ENCODE data around the gene SLC12A4. TPM values are rescaled to one million over a fixed set of nuclear protein-coding genes. Genes with fewer than 3 reads are reported as not detected.
"Not testable (repeated sequence)": the region's sequence is repeated elsewhere in the genome, so short reads cannot be mapped to it uniquely, and the experiment has no call there.

Gene SLC12A4
- total RNA-seq, 1 experiment from 2014 or later: 107 TPM

DNA sequence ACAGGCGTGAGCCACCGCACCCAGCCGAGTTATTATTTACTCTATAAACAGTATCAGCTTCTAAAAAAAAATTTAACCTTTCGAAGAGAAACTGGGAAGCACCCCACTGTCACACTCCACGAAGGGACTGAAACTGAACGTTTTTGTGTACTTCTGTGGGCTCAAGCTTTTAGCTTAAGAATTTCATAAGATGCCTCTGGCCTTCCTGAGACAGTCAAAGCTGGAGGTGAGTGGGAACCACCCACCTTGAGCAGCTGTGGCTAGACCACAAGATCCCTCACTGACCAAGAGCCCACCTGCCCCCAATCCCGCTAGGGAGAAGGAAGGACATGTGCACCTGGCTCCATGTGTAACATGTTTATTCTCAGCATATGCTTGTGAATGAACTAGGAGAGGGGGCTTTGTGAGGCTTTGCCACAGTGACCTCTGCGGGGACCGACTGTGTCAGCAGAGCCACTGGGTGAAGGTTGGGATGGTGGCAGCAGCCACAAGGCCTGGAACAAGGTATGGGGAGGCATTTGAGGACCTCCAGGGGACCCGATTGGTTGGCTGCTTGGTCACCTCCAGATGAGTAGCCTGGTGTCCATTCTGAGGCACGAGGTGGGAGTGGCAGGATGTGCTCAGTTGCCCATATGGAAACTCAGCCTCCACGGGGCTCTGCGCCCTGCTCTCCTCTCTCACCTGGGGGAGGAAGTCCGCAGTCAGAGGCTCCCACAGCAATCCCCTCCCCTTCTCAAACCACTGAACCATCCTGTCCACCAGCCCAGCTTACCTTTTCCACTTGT is 7.1 kb upstream of the SLC12A4 start:
- H3K9me3 ChIP-seq: no peaks in the 10 kb centered on the region
- DNase-seq: no peak
- H3K4me1 ChIP-seq: no peaks in the 10 kb centered on the region
- no peak overlapping the region for H3K4me3 Mint-ChIP-seq (ENCODE audit: unreplicated experiment)
- no peaks in the 10 kb centered on the region for H3K27me3 ChIP-seq (replicated peaks; ENCODE audit: control insufficient read depth, insufficient read depth, low read length)
- intact Hi-C loops (cut with micrococcal nuclease; ENCODE audit: unreplicated experiment): no loop called here
- H3K4me3 ChIP-seq (ENCODE audit: low read depth, low read length): no peak overlapping the region
- no TSS peak for BruUV-seq (replicated peaks)
- H3K27me3 Mint-ChIP-seq (ENCODE audit: insufficient read depth, unreplicated experiment): no peaks in the 10 kb centered on the region
- ChIA-PET CTCF (no interaction called here), POLR2A (no interaction called here)
- TF ChIP-seq, protein P1, sequence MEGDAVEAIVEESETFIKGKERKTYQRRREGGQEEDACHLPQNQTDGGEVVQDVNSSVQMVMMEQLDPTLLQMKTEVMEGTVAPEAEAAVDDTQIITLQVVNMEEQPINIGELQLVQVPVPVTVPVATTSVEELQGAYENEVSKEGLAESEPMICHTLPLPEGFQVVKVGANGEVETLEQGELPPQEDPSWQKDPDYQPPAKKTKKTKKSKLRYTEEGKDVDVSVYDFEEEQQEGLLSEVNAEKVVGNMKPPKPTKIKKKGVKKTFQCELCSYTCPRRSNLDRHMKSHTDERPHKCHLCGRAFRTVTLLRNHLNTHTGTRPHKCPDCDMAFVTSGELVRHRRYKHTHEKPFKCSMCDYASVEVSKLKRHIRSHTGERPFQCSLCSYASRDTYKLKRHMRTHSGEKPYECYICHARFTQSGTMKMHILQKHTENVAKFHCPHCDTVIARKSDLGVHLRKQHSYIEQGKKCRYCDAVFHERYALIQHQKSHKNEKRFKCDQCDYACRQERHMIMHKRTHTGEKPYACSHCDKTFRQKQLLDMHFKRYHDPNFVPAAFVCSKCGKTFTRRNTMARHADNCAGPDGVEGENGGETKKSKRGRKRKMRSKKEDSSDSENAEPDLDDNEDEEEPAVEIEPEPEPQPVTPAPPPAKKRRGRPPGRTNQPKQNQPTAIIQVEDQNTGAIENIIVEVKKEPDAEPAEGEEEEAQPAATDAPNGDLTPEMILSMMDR (IDR thresholded peaks at IDR 0.05; ENCODE audit: insufficient read depth in 1 of 2, low read depth in 1 of 2, low read length in 1 of 2, severe bottlenecking in 1 of 2, unreplicated experiment in 1 of 2): no peak
- H3K36me3 ChIP-seq (ENCODE audit: control insufficient read depth, insufficient read depth, low read length): no peaks in the 10 kb centered on the region
- no peaks in the 10 kb centered on the region for H3K4me1 Mint-ChIP-seq (ENCODE audit: low read depth, unreplicated experiment)
- no peaks in the 10 kb centered on the region for H3K9me3 Mint-ChIP-seq (ENCODE audit: unreplicated experiment)
- no peaks in the 10 kb centered on the region for H3K36me3 Mint-ChIP-seq (ENCODE audit: insufficient read depth, unreplicated experiment)
- no peak overlapping the region for H3K27ac Mint-ChIP-seq (ENCODE audit: unreplicated experiment)

DNA sequence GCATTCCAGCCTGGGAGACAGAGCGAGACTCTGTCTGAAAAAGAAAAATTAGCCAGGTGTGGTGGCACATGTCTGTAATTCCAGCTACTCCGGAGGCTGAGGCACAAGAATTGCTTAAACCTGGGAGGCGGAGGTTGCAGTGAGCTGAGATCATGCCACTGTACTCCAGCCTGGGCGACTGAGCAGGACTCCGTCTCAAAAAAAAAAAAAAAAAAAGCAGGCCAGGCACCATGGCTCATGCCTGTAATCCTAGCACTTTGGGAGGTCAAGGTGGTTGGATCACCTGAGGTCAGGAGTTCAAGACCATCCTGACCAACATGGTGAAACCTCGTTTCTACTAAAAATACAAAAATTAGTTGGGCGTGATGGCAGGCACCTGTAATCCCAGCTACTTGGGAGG is 3.8 kb upstream of the SLC12A4 start:
- H3K9me3 Mint-ChIP-seq (ENCODE audit: unreplicated experiment); DNase-seq; H3K4me3 ChIP-seq (ENCODE audit: low read depth, low read length); H3K9me3 ChIP-seq; H3K27ac Mint-ChIP-seq (ENCODE audit: unreplicated experiment); H3K27me3 ChIP-seq (replicated peaks; ENCODE audit: control insufficient read depth, insufficient read depth, low read length); H3K4me1 ChIP-seq; H3K36me3 ChIP-seq (ENCODE audit: control insufficient read depth, insufficient read depth, low read length); BruUV-seq (replicated peaks); H3K4me3 Mint-ChIP-seq (ENCODE audit: unreplicated experiment); H3K27me3 Mint-ChIP-seq (ENCODE audit: insufficient read depth, unreplicated experiment); intact Hi-C loops (cut with micrococcal nuclease; ENCODE audit: unreplicated experiment); POLR2A ChIA-PET: not testable (repeated sequence)
- Mint-ChIP-seq H3K4me1 (ENCODE audit: low read depth, unreplicated experiment) (peaks cover 11% of the 10 kb centered on the region), H3K36me3 (ENCODE audit: insufficient read depth, unreplicated experiment) (peaks cover 12% of the 10 kb centered on the region)
- CTCF ChIA-PET: interaction anchor here (0.7 kb wide), 1 partner anchor 258 kb away, joined by 3 read pairs; no protein-coding TSS in a partner anchor

DNA sequence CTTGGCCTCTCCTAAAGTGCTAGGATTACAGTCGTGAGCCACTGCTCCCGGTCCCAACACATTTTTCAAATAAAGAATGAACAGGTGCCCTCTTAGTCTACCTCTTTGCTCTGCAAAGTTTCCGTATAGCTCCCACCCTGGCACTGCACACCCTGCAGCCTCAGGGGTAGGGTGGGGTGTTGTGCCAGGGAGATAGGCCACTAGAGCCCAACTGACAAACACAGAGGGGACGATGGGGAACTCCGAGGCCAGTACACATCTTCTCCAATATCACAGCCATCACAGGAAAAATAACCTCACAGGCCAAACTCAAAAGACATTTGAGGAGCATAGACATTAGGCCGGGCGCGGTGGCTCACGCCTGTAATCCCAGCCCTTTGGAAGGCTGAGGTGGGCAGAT is 2.7 kb upstream of the SLC12A4 start:
- CTCF ChIA-PET: no interaction called here
- Mint-ChIP-seq H3K9me3 (ENCODE audit: unreplicated experiment) (no peaks in the 10 kb centered on the region), H3K4me3 (ENCODE audit: unreplicated experiment) (no peak overlapping the region), H3K27me3 (ENCODE audit: insufficient read depth, unreplicated experiment) (no peaks in the 10 kb centered on the region), H3K36me3 (ENCODE audit: insufficient read depth, unreplicated experiment) (peaks cover 18% of the 10 kb centered on the region), H3K4me1 (ENCODE audit: low read depth, unreplicated experiment) (peaks cover 22% of the 10 kb centered on the region), H3K27ac (ENCODE audit: unreplicated experiment) (no peak overlapping the region)
- Histone ChIP-seq H3K4me3 (ENCODE audit: low read depth, low read length) (no peak overlapping the region), H3K9me3 (no peaks in the 10 kb centered on the region), H3K4me1 (peaks cover 21% of the 10 kb centered on the region), H3K36me3 (ENCODE audit: control insufficient read depth, insufficient read depth, low read length) (no peaks in the 10 kb centered on the region; the same call in 1 of the 2 replicates), H3K27me3 (replicated peaks; ENCODE audit: control insufficient read depth, insufficient read depth, low read length) (no peaks in the 10 kb centered on the region)
- intact Hi-C loops (cut with micrococcal nuclease; ENCODE audit: unreplicated experiment): no loop called here
- BruUV-seq (replicated peaks): no TSS peak
- POLR2A ChIA-PET: no interaction called here
- no peak for DNase-seq
- TF ChIP-seq, protein P1 (IDR thresholded peaks at IDR 0.05; ENCODE audit: insufficient read depth in 1 of 2, low read depth in 1 of 2, low read length in 1 of 2, severe bottlenecking in 1 of 2, unreplicated experiment in 1 of 2): no peak
